B cell (primary cell): ENCODE data around the gene CCL24.

ENCODE experiments used
- EZH2 ChIP-seq: IDR thresholded peaks from 2 replicates; pipeline ENCODE4 v1.6.1; 2012; ENCODE audit warnings: borderline replicate concordance, low read depth, mild to moderate bottlenecking, moderate library complexity, low read length; ENCODE audit not compliant: insufficient read depth, poor library complexity, severe bottlenecking
- TF ChIP-seq, protein P1 (sequence below): fragments of 200-600 bp; IDR thresholded peaks from one replicate; pipeline ENCODE4 v1.8.0; 2022; ENCODE audit warnings: antibody characterized with exemption, mild to moderate bottlenecking

DNA sequence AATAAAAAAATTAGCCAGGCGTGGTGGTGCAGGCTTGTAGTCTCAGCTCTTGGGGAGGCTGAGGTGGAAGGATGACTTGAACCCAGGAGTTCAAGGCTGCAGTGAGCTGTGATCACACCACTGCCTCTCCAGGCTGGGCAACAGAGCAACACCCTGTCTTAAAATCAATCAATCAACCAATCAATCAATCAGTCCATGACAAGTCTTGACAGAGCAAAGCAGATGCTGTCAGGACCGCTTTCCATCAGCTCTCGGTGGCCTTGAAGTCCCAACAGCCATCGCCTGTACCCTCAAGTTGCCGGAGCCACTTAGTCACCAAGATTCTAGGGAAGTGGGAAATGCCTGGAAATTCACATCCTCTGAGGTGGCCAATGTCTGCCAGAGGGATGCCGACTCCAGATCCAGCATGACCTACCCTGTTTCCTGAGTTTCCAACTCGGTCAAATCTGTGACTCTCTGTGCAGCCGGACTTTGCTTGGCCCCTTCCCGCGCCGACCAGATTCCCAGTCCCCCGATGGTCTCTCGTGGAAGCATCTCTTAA is 871 bp upstream of the CCL24 start:
- TF ChIP-seq, protein P1, sequence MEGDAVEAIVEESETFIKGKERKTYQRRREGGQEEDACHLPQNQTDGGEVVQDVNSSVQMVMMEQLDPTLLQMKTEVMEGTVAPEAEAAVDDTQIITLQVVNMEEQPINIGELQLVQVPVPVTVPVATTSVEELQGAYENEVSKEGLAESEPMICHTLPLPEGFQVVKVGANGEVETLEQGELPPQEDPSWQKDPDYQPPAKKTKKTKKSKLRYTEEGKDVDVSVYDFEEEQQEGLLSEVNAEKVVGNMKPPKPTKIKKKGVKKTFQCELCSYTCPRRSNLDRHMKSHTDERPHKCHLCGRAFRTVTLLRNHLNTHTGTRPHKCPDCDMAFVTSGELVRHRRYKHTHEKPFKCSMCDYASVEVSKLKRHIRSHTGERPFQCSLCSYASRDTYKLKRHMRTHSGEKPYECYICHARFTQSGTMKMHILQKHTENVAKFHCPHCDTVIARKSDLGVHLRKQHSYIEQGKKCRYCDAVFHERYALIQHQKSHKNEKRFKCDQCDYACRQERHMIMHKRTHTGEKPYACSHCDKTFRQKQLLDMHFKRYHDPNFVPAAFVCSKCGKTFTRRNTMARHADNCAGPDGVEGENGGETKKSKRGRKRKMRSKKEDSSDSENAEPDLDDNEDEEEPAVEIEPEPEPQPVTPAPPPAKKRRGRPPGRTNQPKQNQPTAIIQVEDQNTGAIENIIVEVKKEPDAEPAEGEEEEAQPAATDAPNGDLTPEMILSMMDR, result no peak
- no peak for TF ChIP-seq EZH2
